ENCODE data around the gene NEIL1.
A peak's percentile ranks its signal among the peaks of the same experiment; 100 is the strongest.
"Not testable (repeated sequence)": the region's sequence is repeated elsewhere in the genome, so short reads cannot be mapped to it uniquely, and the experiment has no call there.

NEIL1 gene

GRCh38 chr15:75333654-75334419 lies 13.0 kb upstream of the NEIL1 start:
- DNase-seq (ENCODE audit: low read depth), result not testable (repeated sequence)

- no peak for DNase-seq (ENCODE audit: low read depth)
Measured at GRCh38 chr15:75335313-75335704, 11.5 kb upstream of the NEIL1 start.

GRCh38 chr15:75335705-75336355 lies 11.0 kb upstream of the NEIL1 start, which contains the start of gene COMMD4:
COMMD4 (plus strand) TSS chr15:75336063; CDS start chr15:75336090, 27 bp downstream.
- DNase-seq (ENCODE audit: low read depth), result peak; percentile 60

GRCh38 chr15:75338661-75339240 lies 8.1 kb upstream of the NEIL1 start:
- DNase-seq (ENCODE audit: low read depth), result no peak

- no peak for DNase-seq (ENCODE audit: low read depth)
Measured at GRCh38 chr15:75339531-75340240, 7.2 kb upstream of the NEIL1 start.

GRCh38 chr15:75342221-75342620 lies 4.6 kb upstream of the NEIL1 start:
- DNase-seq (ENCODE audit: low read depth), result no peak

- not testable (repeated sequence) for DNase-seq (ENCODE audit: low read depth)
Measured at GRCh38 chr15:75343953-75344352, 2.9 kb upstream of the NEIL1 start.

- no peak for DNase-seq (ENCODE audit: low read depth)
Measured at GRCh38 chr15:75347222-75348033, 589 bp downstream of the NEIL1 start.

GRCh38 chr15:75348034-75348561 lies 1.3 kb downstream of the NEIL1 start:
- DNase-seq (ENCODE audit: low read depth), result no peak

GRCh38 chr15:75348562-75349350 lies 1.9 kb downstream of the NEIL1 start:
- DNase-seq (ENCODE audit: low read depth), result no peak

GRCh38 chr15:75349351-75349669 lies 2.5 kb downstream of the NEIL1 start:
- not testable (repeated sequence) for DNase-seq (ENCODE audit: low read depth)

- DNase-seq (ENCODE audit: low read depth), result peak; percentile 44
Measured at GRCh38 chr15:75349851-75350588, 3.2 kb downstream of the NEIL1 start.

GRCh38 chr15:75350601-75351361 lies 3.9 kb downstream of the NEIL1 start:
- no peak for DNase-seq (ENCODE audit: low read depth)

- no peak for DNase-seq (ENCODE audit: low read depth)
Measured at GRCh38 chr15:75352186-75353080, 5.6 kb downstream of the NEIL1 start.

- DNase-seq (ENCODE audit: low read depth), result no peak
Measured at GRCh38 chr15:75353604-75354003, 6.8 kb downstream of the NEIL1 start.

- no peak for DNase-seq (ENCODE audit: low read depth)
Measured at GRCh38 chr15:75354454-75354853, 7.6 kb downstream of the NEIL1 start.

- no peak for DNase-seq (ENCODE audit: low read depth)
Measured at GRCh38 chr15:75355369-75355768, 8.5 kb downstream of the NEIL1 start.

- DNase-seq (ENCODE audit: low read depth), result no peak
Measured at GRCh38 chr15:75356006-75356405, 9.2 kb downstream of the NEIL1 start.
